ENCODE measurements around the gene LTK.

Gene LTK

GRCh38 chr15:41495736-41496599, 17.7 kb downstream of the LTK start:
- H3K9me3 Mint-ChIP-seq = no peaks in the 10 kb centered on the region
- H3K4me3 Mint-ChIP-seq = peak overlapping the region; percentile 31
- no peak overlapping the region for H3K27ac Mint-ChIP-seq
- H3K27me3 Mint-ChIP-seq (ENCODE audit: low read depth) = peaks cover 57% of the 10 kb centered on the region
- H3K36me3 Mint-ChIP-seq (ENCODE audit: low read depth) = peaks cover 6% of the 10 kb centered on the region
- peaks cover 18% of the 10 kb centered on the region for H3K4me1 Mint-ChIP-seq (ENCODE audit: low read depth)

- Mint-ChIP-seq H3K4me1 (ENCODE audit: low read depth) (peaks cover 24% of the 10 kb centered on the region), H3K4me3 (peak overlapping the region; percentile 42), H3K36me3 (ENCODE audit: low read depth) (peaks cover 6% of the 10 kb centered on the region), H3K27ac (no peak overlapping the region), H3K9me3 (no peaks in the 10 kb centered on the region), H3K27me3 (ENCODE audit: low read depth) (peaks cover 48% of the 10 kb centered on the region)
These were observed 18.5 kb downstream of the LTK start for GRCh38 chr15:41494922-41495735.

DNA sequence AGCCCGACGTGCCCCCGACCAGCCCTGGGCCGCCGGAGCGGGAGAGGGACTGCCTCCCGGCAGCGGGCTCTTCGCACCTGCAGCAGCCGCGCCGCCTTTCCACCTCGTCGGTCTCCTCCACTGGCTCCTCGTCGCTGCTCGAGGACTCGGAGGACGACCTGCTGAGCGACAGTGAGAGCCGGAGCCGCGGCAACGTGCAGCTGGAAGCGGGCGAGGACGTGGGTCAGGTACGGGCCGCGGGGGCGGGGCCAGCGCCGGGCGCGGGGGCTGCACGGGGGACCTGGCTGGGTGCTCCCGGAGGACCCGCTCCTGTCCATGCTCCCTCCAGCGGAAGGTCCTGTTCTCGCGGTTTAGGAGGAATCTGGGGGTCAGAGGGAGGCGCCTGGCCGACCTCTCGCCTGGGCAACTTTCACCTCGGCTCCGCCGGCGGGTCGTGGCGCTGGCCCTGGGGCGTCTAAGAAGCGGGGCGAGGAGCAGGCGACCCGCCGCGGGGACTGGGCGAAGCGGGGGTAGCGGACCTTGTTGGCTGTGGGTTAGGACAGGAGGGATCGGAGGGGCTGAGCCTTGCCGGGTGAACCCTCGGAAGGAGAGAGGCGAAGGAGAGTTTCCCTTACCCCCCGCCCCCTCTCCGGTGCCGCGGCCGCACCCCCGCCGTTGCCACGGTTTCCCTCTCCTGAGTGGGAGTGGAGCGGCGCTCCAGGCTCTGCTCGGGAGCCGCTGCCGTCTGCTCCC, 19.3 kb downstream of the LTK start:
- H3K4me1 Mint-ChIP-seq (ENCODE audit: low read depth) = peaks cover 25% of the 10 kb centered on the region
- H3K4me3 Mint-ChIP-seq = peak overlapping the region; percentile 53
- H3K9me3 Mint-ChIP-seq = no peaks in the 10 kb centered on the region
- peaks cover 41% of the 10 kb centered on the region for H3K27me3 Mint-ChIP-seq (ENCODE audit: low read depth)
- H3K36me3 Mint-ChIP-seq (ENCODE audit: low read depth) = peaks cover 6% of the 10 kb centered on the region
- no peak overlapping the region for H3K27ac Mint-ChIP-seq

- no peak overlapping the region for H3K4me3 Mint-ChIP-seq
- no peaks in the 10 kb centered on the region for H3K9me3 Mint-ChIP-seq
- H3K27me3 Mint-ChIP-seq (ENCODE audit: low read depth) = peaks cover 36% of the 10 kb centered on the region
- peaks cover 6% of the 10 kb centered on the region for H3K36me3 Mint-ChIP-seq (ENCODE audit: low read depth)
- H3K27ac Mint-ChIP-seq = no peak overlapping the region
- H3K4me1 Mint-ChIP-seq (ENCODE audit: low read depth) = peaks cover 26% of the 10 kb centered on the region
These were observed 19.8 kb downstream of the LTK start for GRCh38 chr15:41493902-41494189.

GRCh38 chr15:41493205-41493901, 20.3 kb downstream of the LTK start, which contains the start of gene ITPKA:
ITPKA (plus strand) TSS chr15:41493874; CDS start chr15:41493928, 54 bp downstream.
- H3K9me3 Mint-ChIP-seq = no peaks in the 10 kb centered on the region
- H3K4me1 Mint-ChIP-seq (ENCODE audit: low read depth) = peaks cover 29% of the 10 kb centered on the region
- H3K27me3 Mint-ChIP-seq (ENCODE audit: low read depth) = peaks cover 31% of the 10 kb centered on the region
- H3K36me3 Mint-ChIP-seq (ENCODE audit: low read depth) = peaks cover 6% of the 10 kb centered on the region
- peak within 1 kb of the TSS; percentile 84 for H3K4me3 Mint-ChIP-seq
- peak within 1 kb of the TSS; percentile 77 for H3K27ac Mint-ChIP-seq

DNA sequence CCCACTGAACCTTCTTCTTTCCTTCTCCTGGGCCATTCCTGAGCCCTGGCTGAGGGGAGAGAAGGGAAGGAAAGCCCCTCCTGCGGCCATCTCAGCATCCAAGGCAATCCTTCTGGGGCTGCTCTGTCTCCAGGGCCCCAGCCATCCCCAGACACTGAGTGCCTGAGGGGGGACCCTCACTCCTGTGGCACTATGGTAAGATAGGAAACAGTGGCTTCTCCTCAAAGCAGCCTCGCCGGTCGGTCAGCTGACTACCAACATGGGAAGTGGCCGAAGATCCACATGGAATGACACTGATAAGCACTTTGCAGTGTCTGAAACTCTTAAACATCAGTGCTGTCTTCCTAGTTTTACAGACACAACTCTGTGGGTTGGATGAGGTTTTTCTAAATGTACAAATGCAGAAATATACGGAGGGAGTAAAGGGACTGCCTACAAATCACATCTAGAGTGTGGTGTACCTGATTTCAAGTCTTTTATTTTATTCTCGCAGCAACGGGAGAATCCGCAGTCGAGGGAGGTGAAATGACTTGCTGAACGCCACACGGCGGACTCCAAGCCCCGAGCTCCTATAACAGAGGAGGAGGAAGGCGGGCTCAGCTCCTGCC, 20.9 kb downstream of the LTK start:
- H3K27ac Mint-ChIP-seq = peak overlapping the region; percentile 77
- peaks cover 31% of the 10 kb centered on the region for H3K27me3 Mint-ChIP-seq (ENCODE audit: low read depth)

DNA sequence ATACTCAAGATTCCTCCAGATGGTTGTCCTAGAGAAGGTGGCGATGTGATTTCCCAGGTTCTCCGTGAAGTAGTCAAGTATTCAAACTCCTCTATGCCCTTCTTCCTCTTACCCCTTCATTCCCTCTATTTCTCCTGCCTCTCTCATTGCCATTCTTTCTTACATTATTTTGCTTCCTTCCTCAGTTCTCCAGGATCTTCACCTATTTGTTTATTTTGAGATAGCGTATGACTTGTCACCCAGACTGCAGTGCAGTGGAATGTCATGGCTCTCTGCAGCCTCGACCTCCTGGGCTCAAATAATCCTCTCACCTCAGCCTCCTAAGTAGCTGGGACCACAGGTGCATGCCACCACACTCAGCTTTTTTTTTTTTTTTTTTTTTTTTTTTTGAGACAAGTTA, 21.7 kb downstream of the LTK start:
- Mint-ChIP-seq H3K27ac (peak overlapping the region; percentile 11), H3K4me3 (peak overlapping the region; percentile 8), H3K9me3 (no peaks in the 10 kb centered on the region), H3K36me3 (ENCODE audit: low read depth) (peaks cover 7% of the 10 kb centered on the region), H3K4me1 (ENCODE audit: low read depth) (peaks cover 34% of the 10 kb centered on the region), H3K27me3 (ENCODE audit: low read depth) (peaks cover 24% of the 10 kb centered on the region)

More for the DNA sequence above, 20.9 kb downstream of the LTK start:
- H3K4me1 Mint-ChIP-seq (ENCODE audit: low read depth) = peaks cover 32% of the 10 kb centered on the region
- H3K9me3 Mint-ChIP-seq = no peaks in the 10 kb centered on the region
- H3K36me3 Mint-ChIP-seq (ENCODE audit: low read depth) = peaks cover 9% of the 10 kb centered on the region
- peak overlapping the region; percentile 84 for H3K4me3 Mint-ChIP-seq

- peaks cover 38% of the 10 kb centered on the region for H3K4me1 Mint-ChIP-seq (ENCODE audit: low read depth)
- peaks cover 16% of the 10 kb centered on the region for H3K27me3 Mint-ChIP-seq (ENCODE audit: low read depth)
- H3K27ac Mint-ChIP-seq = peak overlapping the region; percentile 67
- peak overlapping the region; percentile 15 for H3K4me3 Mint-ChIP-seq
- no peaks in the 10 kb centered on the region for H3K9me3 Mint-ChIP-seq
- H3K36me3 Mint-ChIP-seq (ENCODE audit: low read depth) = peaks cover 9% of the 10 kb centered on the region
These were observed 23.3 kb downstream of the LTK start for GRCh38 chr15:41490355-41490754.

DNA sequence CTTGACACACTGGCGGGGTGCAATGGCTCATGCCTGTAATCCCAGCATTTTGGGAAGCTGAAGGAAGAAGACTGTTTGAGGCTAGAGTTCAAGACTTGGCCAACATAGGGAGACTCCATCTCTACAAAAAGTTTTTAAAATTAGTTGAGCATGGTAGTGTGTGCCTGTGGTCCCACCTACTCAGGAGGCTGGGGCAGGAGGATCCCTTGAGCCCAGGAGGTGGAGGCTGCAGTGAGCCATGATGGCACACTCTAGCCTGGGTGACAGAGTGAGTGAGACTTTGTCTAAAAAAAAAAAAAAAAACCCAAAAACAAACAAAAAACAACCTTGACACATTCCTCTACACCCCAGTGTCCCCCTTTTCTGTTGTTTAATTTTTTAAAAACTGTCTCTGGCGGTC, 24.0 kb downstream of the LTK start:
- peaks cover 38% of the 10 kb centered on the region for H3K4me1 Mint-ChIP-seq (ENCODE audit: low read depth)
- no peak overlapping the region for H3K27ac Mint-ChIP-seq
- H3K9me3 Mint-ChIP-seq = no peaks in the 10 kb centered on the region
- H3K27me3 Mint-ChIP-seq (ENCODE audit: low read depth) = peaks cover 11% of the 10 kb centered on the region
- H3K4me3 Mint-ChIP-seq = no peak overlapping the region
- peaks cover 9% of the 10 kb centered on the region for H3K36me3 Mint-ChIP-seq (ENCODE audit: low read depth)

GRCh38 chr15:41487802-41488201, 25.8 kb downstream of the LTK start:
- peaks cover 47% of the 10 kb centered on the region for H3K4me1 Mint-ChIP-seq (ENCODE audit: low read depth)
- H3K9me3 Mint-ChIP-seq = no peaks in the 10 kb centered on the region
- peaks cover 8% of the 10 kb centered on the region for H3K27me3 Mint-ChIP-seq (ENCODE audit: low read depth)
- peak overlapping the region; percentile 23 for H3K4me3 Mint-ChIP-seq
- H3K36me3 Mint-ChIP-seq (ENCODE audit: low read depth) = peaks cover 11% of the 10 kb centered on the region
- H3K27ac Mint-ChIP-seq = peak overlapping the region; percentile 74

GRCh38 chr15:41487381-41487780, 26.2 kb downstream of the LTK start:
- Mint-ChIP-seq H3K27ac (peak overlapping the region; percentile 74), H3K9me3 (no peaks in the 10 kb centered on the region), H3K27me3 (ENCODE audit: low read depth) (peaks cover 4% of the 10 kb centered on the region), H3K4me3 (no peak overlapping the region), H3K36me3 (ENCODE audit: low read depth) (peaks cover 13% of the 10 kb centered on the region), H3K4me1 (ENCODE audit: low read depth) (peaks cover 46% of the 10 kb centered on the region)

- Mint-ChIP-seq H3K27me3 (ENCODE audit: low read depth) (peaks cover 4% of the 10 kb centered on the region), H3K4me3 (no peak overlapping the region), H3K27ac (no peak overlapping the region), H3K36me3 (ENCODE audit: low read depth) (peaks cover 22% of the 10 kb centered on the region), H3K9me3 (no peaks in the 10 kb centered on the region), H3K4me1 (ENCODE audit: low read depth) (peaks cover 39% of the 10 kb centered on the region)
These were observed 27.3 kb downstream of the LTK start for GRCh38 chr15:41486286-41486685.

GRCh38 chr15:41484937-41485625, 28.5 kb downstream of the LTK start:
- Mint-ChIP-seq H3K9me3 (no peaks in the 10 kb centered on the region), H3K27me3 (ENCODE audit: low read depth) (peaks cover 4% of the 10 kb centered on the region), H3K27ac (no peak overlapping the region), H3K4me1 (ENCODE audit: low read depth) (peaks cover 31% of the 10 kb centered on the region), H3K4me3 (no peak overlapping the region), H3K36me3 (ENCODE audit: low read depth) (peaks cover 34% of the 10 kb centered on the region)

Data from T-helper 1 cell treated with Interleukin-12 subunit alpha and Interleukin-12 subunit beta and Interleukin-4 antibody, amounts not matched to agents 30 μg/mL and 1 μg/mL, for 36 hours (primary cell).